Mesenchymal stem cell (in vitro differentiated cells and primary cell): ENCODE data around the gene TOMM20L.

Experiments
- DNase-seq: peaks from one replicate; pipeline ENCODE4 v3.0.0-alpha.2; 2013
- H2AFZ ChIP-seq: one replicate; pipeline ENCODE4 v1.6.1; 2013; ENCODE audit warnings: low read depth, mild to moderate bottlenecking, control low read depth, inconsistent platforms, low read length, moderate library complexity
- H2AK5ac ChIP-seq: 2 replicates; pipeline ENCODE4 v1.6.1; 2013; ENCODE audit warnings: low read length, moderate library complexity, mild to moderate bottlenecking, inconsistent platforms; ENCODE audit not compliant: severe bottlenecking
- H2BK120ac ChIP-seq: one replicate; pipeline ENCODE4 v1.6.1; 2013; ENCODE audit warnings: low read depth, mild to moderate bottlenecking, inconsistent platforms, low read length, moderate library complexity
- H2BK12ac ChIP-seq, 2 experiments: one replicate each; pipeline ENCODE4 v1.6.1; 2013; ENCODE audit warnings: inconsistent platforms in 2 of 2, low read length in 2 of 2, mild to moderate bottlenecking in 2 of 2, moderate library complexity in 2 of 2, control low read depth in 1 of 2
- H2BK15ac ChIP-seq: one replicate; pipeline ENCODE4 v1.6.1; 2013; ENCODE audit warnings: mild to moderate bottlenecking, low read depth, inconsistent platforms; ENCODE audit not compliant: poor library complexity, severe bottlenecking
- H2BK5ac ChIP-seq: 2 replicates; pipeline ENCODE4 v1.6.1; 2013; ENCODE audit warnings: low read depth, mild to moderate bottlenecking, low read length, control low read depth, inconsistent platforms; ENCODE audit not compliant: poor library complexity, severe bottlenecking
- H3K14ac ChIP-seq, 2 experiments: one replicate each; pipeline ENCODE4 v1.6.1; 2013; ENCODE audit warnings: inconsistent platforms in 2 of 2, low read length in 2 of 2, control low read depth in 1 of 2, mild to moderate bottlenecking in 1 of 2, moderate library complexity in 1 of 2
- H3K18ac ChIP-seq, 2 experiments: one replicate each; pipeline ENCODE4 v1.6.1; 2013; ENCODE audit warnings: inconsistent platforms in 2 of 2, low read length in 2 of 2, control low read depth in 1 of 2, low read depth in 1 of 2, mild to moderate bottlenecking in 1 of 2
- H3K23ac ChIP-seq, 2 experiments: one replicate each; pipeline ENCODE4 v1.6.1; 2013; ENCODE audit warnings: inconsistent platforms in 2 of 2, low read length in 2 of 2, mild to moderate bottlenecking in 2 of 2, moderate library complexity in 2 of 2, control low read depth in 1 of 2
- H3K27ac ChIP-seq: 2 replicates; pipeline ENCODE4 v1.5.1; 2013; ENCODE audit warnings: mild to moderate bottlenecking, moderate library complexity, low read length, control low read depth, inconsistent platforms; ENCODE audit not compliant: poor library complexity, severe bottlenecking
- H3K27me3 ChIP-seq, 2 experiments: 2 replicates each; pipeline versions ENCODE4 v1.6.1 to v1.7.0; 2013; ENCODE audit warnings: low read length in 2 of 2, mild to moderate bottlenecking in 2 of 2, moderate library complexity in 2 of 2, control low read depth in 1 of 2, inconsistent platforms in 1 of 2; ENCODE audit not compliant: control insufficient read depth in 1 of 2, insufficient read depth in 1 of 2
- H3K36me3 ChIP-seq, 2 experiments: 2 replicates each; pipeline versions ENCODE4 v1.6.1 to v1.7.0; 2013; ENCODE audit warnings: low read length in 2 of 2, control low read depth in 1 of 2, inconsistent platforms in 1 of 2, low read depth in 1 of 2, mild to moderate bottlenecking in 1 of 2; ENCODE audit not compliant: insufficient read depth in 2 of 2, control insufficient read depth in 1 of 2
- H3K4ac ChIP-seq, 2 experiments: one replicate each; pipeline ENCODE4 v1.6.1; 2013; ENCODE audit warnings: inconsistent platforms in 2 of 2, low read length in 2 of 2, mild to moderate bottlenecking in 2 of 2, moderate library complexity in 2 of 2, control low read depth in 1 of 2, low read depth in 1 of 2
- H3K4me1 ChIP-seq: 2 replicates; pipeline ENCODE4 v1.6.1; 2013; ENCODE audit warnings: low read depth, low read length, control low read depth; ENCODE audit not compliant: control insufficient read depth, insufficient read depth
- H3K4me2 ChIP-seq: 2 replicates; pipeline ENCODE4 v1.6.1; 2013; ENCODE audit warnings: low read length, mild to moderate bottlenecking, inconsistent platforms; ENCODE audit not compliant: poor library complexity, severe bottlenecking
- H3K4me3 ChIP-seq, 2 experiments: 2 replicates each; pipeline versions ENCODE4 v1.5.1 to v1.7.0; 2013; ENCODE audit warnings: low read length in 2 of 2, mild to moderate bottlenecking in 2 of 2, control low read depth in 1 of 2, low read depth in 1 of 2; ENCODE audit not compliant: insufficient read depth in 1 of 2
- H3K79me1 ChIP-seq: replicated peaks from 2 replicates; pipeline ENCODE4 v1.6.1; 2013; ENCODE audit warnings: mild to moderate bottlenecking, control low read depth, low read length, inconsistent platforms; ENCODE audit not compliant: poor library complexity, severe bottlenecking
- H3K9ac ChIP-seq: 2 replicates; pipeline ENCODE4 v1.7.0; 2013; ENCODE audit warnings: mild to moderate bottlenecking, low read length, moderate library complexity
- H3K9me3 ChIP-seq: 2 replicates; pipeline ENCODE4 v1.7.0; 2013; ENCODE audit warnings: mild to moderate bottlenecking, low read length; ENCODE audit not compliant: control insufficient read depth
- H4K8ac ChIP-seq: one replicate; pipeline ENCODE4 v1.6.1; 2013; ENCODE audit warnings: inconsistent platforms, mild to moderate bottlenecking, low read length, moderate library complexity
- H4K91ac ChIP-seq: one replicate; pipeline ENCODE4 v1.6.1; 2013; ENCODE audit warnings: mild to moderate bottlenecking, low read length, inconsistent platforms
- WGBS: methylation state at CpG from one replicate; pipeline ENCODE4 v1.1.7; 2013; ENCODE audit warnings: mixed read lengths; 5-methylcytosine and 5-hydroxymethylcytosine counted together

The TOMM20L gene

DNA sequence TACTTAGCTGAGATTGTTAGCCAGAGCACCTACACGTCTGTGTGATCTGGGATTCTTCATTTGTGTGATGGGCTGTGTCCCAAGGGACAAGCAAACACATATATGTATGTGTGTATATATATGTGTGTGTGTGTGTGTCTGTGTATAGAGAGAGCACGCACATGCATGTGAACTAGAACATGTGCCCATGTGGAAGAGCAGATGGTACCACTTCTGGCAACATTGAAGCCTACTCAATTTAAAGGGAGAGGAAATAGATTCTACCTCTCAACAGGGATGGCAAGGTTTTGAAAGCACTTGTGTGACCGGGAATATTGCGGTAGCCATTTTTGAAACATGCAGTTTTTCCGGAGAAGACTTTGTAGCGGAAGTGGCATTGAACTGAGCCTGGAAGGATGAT lies 1.4 kb downstream of the TOMM20L start:
- H3K14ac ChIP-seq, result no peak overlapping the region
- H3K79me1 ChIP-seq, result no peaks in the 10 kb centered on the region
- no peak overlapping the region for H2BK12ac ChIP-seq
- no peak overlapping the region for H3K23ac ChIP-seq
- H3K4me1 ChIP-seq, result peaks cover 9% of the 10 kb centered on the region
- no peak overlapping the region for H3K4ac ChIP-seq
- no peak for DNase-seq
- H2BK15ac ChIP-seq, result no peak overlapping the region
- H2AK5ac ChIP-seq, result no peak overlapping the region
- no peak overlapping the region for H3K18ac ChIP-seq
- no peak overlapping the region for H3K9ac ChIP-seq
- no peak overlapping the region for H3K4me3 ChIP-seq
- H3K36me3 ChIP-seq, result no peaks in the 10 kb centered on the region
- H3K27me3 ChIP-seq, result no peaks in the 10 kb centered on the region
- WGBS, result 94% methylated on average over 6 of the region's 6 CpGs
- H4K91ac ChIP-seq, result no peak overlapping the region
- H2AFZ ChIP-seq, result no peak overlapping the region
- H3K9me3 ChIP-seq, result no peaks in the 10 kb centered on the region
- H3K27ac ChIP-seq, result no peak overlapping the region
- H2BK120ac ChIP-seq, result no peak overlapping the region
- H3K4me2 ChIP-seq, result no peak overlapping the region
- H2BK5ac ChIP-seq, result no peak overlapping the region
- no peak overlapping the region for H4K8ac ChIP-seq

DNA sequence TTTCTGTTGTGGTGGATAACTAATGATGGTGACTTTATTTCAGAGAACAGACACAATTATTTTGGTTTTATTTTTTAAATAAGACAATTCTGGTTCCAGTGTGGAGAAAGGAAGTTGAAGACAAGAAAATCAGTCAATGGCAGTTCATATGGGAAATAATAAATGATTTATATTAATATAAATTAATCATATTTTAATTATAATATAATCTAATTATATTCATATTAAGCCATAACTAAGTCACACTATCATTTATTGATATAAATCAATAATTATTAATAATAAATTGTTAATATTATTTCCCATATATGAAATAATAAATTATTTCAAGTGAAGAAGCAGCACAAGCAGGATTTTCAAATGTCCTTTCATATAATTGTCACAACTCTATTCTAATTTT lies 2.8 kb downstream of the TOMM20L start:
- no peaks in the 10 kb centered on the region for H3K27me3 ChIP-seq
- H3K9ac ChIP-seq, result no peak overlapping the region
- H3K4me3 ChIP-seq, result no peak overlapping the region
- H4K91ac ChIP-seq, result no peak overlapping the region
- no peak overlapping the region for H2BK15ac ChIP-seq
- no peak overlapping the region for H3K14ac ChIP-seq
- no peak overlapping the region for H3K18ac ChIP-seq
- no peaks in the 10 kb centered on the region for H3K79me1 ChIP-seq
- no peak overlapping the region for H2BK120ac ChIP-seq
- no peak overlapping the region for H2AK5ac ChIP-seq
- H3K9me3 ChIP-seq, result no peaks in the 10 kb centered on the region
- no peak overlapping the region for H4K8ac ChIP-seq
- no peak overlapping the region for H2AFZ ChIP-seq
- H2BK5ac ChIP-seq, result no peak overlapping the region
- no peak overlapping the region for H3K27ac ChIP-seq
- no peak overlapping the region for H3K23ac ChIP-seq
- no peak overlapping the region for H2BK12ac ChIP-seq
- H3K4ac ChIP-seq, result no peak overlapping the region
- H3K36me3 ChIP-seq, result no peaks in the 10 kb centered on the region
- DNase-seq, result no peak
- peaks cover 9% of the 10 kb centered on the region for H3K4me1 ChIP-seq
- no peak overlapping the region for H3K4me2 ChIP-seq

DNA sequence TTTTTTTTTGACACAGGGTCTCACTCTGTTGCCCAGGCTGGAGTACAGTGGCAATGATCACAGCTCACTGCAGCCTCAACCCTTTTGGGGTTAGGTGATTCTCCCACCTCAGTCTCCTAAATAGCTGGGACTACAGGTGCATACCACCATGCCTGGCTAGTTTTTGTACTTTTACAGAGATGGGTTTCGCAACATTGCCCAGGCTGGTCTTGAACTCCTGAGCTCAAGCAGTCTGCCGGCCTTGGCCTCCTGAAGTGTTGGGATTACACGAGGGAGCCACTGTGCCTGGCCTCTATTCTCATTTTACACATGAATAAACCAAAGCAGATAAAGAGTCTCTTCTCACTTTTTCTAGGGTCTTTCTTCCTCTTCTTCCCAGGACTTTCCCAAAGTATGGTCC lies 3.2 kb downstream of the TOMM20L start:
- Histone ChIP-seq H3K4me1 (peaks cover 9% of the 10 kb centered on the region), H3K27me3 (no peaks in the 10 kb centered on the region)

DNA sequence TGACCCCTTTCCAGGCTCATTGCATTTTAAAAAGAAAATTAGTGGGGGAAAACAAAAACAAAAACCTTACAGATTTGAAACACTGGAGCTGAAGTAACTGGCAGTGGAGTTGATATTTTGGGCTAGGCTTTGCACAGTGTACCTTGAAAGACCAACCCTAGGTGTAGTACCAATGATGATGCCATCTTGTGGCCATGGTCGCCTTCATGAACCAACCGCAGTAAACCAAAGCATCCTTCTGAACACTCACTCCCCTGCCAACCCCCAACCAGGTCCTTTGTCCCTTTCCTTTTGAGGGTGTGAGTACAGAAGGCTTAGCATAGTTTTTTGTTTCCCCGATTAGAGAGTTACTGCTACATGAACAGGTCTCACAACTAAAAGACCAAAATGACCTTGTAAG lies 5.9 kb downstream of the TOMM20L start:
- Histone ChIP-seq H3K18ac (no peak overlapping the region), H3K4me3 (no peak overlapping the region), H3K23ac (no peak overlapping the region), H3K27me3 (no peaks in the 10 kb centered on the region), H3K4me1 (peaks cover 2% of the 10 kb centered on the region), H3K36me3 (no peaks in the 10 kb centered on the region), H2AFZ (no peak overlapping the region), H4K8ac (no peak overlapping the region), H3K4me2 (no peak overlapping the region), H3K9me3 (no peaks in the 10 kb centered on the region), H2AK5ac (no peak overlapping the region), H4K91ac (no peak overlapping the region), H2BK15ac (no peak overlapping the region), H3K4ac (no peak overlapping the region), H3K27ac (no peak overlapping the region), H2BK120ac (no peak overlapping the region), H3K14ac (no peak overlapping the region), H2BK5ac (no peak overlapping the region), H3K79me1 (no peaks in the 10 kb centered on the region), H2BK12ac (no peak overlapping the region), H3K9ac (no peak overlapping the region)
- 60% methylated on average over 1 of the region's 3 CpGs for WGBS
- DNase-seq, result no peak

More for the DNA sequence above, 3.2 kb downstream of the TOMM20L start:
- Histone ChIP-seq H3K18ac (no peak overlapping the region), H3K14ac (no peak overlapping the region), H3K4me2 (no peak overlapping the region), H2AK5ac (no peak overlapping the region), H3K23ac (no peak overlapping the region), H3K27ac (no peak overlapping the region), H3K4ac (no peak overlapping the region), H2BK12ac (no peak overlapping the region), H2AFZ (no peak overlapping the region), H3K36me3 (no peaks in the 10 kb centered on the region), H2BK15ac (no peak overlapping the region), H3K9ac (no peak overlapping the region), H3K4me3 (no peak overlapping the region), H2BK5ac (no peak overlapping the region), H4K91ac (no peak overlapping the region), H3K79me1 (no peaks in the 10 kb centered on the region), H4K8ac (no peak overlapping the region), H2BK120ac (no peak overlapping the region), H3K9me3 (no peaks in the 10 kb centered on the region)
- no peak for DNase-seq
- WGBS, result 94% methylated on average over 3 of the region's 3 CpGs
